HG03354 (cell line): ENCODE measurements around the gene RANBP9.

ENCODE experiments used
- ATAC-seq: cut with Tn5 transposase; IDR thresholded peaks from one replicate; pipeline ENCODE4 v1.9.1; 2021; ENCODE audit warnings: mild to moderate bottlenecking; ENCODE audit not compliant: unreplicated experiment, poor library complexity, severe bottlenecking

Gene RANBP9

DNA sequence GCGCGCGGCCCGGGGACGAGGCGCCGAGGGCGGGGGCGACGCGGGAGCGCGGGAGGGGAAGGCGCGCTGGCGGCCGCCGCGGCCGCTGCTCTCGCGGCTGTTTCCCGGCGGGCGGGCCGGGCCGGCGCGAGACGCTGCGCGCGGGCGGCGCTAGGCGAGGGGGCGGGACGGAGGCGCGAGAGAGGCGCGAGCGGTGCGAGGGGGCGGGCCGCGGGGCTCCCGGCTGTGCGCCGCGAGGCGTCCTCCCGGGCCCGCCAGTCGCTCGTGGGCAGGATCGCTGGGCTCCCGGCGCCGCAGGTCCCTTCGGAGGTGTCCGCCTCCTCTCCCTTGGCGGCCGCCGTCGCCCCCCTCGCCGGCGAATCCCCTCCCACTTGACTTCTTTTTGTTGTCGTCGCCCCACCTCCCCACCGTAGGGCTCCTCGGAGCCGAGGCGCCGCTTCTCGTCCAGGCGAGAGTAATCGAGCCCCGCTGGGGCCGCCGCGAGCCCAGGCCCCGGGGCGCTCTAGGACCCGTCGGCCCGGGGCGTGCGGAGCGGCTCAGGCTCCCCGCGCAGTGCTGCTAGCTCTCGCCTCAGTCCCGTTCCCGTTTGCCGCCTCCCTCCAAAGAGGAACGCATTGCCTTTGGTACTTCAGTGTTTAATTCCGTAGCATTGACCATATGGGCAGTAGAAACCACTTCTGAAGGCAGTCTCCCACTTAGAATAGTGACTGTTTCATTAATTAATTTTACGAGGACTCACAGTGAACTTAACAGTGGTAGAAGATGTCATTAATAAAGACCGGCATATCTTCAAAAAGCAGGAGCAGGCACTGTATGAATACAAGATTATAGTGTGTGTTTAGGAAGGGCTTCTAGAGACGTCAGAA, at the start of gene RANBP9:
Gene RANBP9, minus strand, starts transcription at position 103 of the 866 bp plus-strand sequence. CDS start 330 bp downstream, outside the sequence.
- ATAC-seq = peak; percentile 81

GRCh38 chr6:13760307-13761304, 49.0 kb upstream of the RANBP9 start:
- no peak for ATAC-seq

GRCh38 chr6:13759025-13759424, 47.4 kb upstream of the RANBP9 start:
- no peak for ATAC-seq

- no peak for ATAC-seq
Measured at GRCh38 chr6:13754644-13755043, 43.0 kb upstream of the RANBP9 start.

DNA sequence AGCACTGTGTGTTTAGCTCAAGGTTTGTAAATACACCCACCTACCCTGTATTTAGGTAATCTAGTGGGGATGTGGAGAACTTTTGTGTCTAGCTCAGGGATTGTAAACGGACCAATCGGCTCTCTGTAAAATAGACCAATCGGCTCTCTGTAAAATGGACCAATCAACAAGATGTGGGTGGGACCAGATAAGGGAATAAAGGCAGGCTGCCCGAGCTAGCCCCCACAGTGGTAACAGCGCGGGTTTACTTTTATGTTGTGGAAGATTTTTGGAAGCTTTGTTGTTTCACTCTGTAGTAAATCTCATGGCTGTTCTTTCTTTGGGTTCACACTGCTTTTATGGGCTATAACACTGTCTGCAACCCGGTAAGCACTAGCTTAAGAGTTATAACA, 32.1 kb upstream of the RANBP9 start:
- no peak for ATAC-seq

GRCh38 chr6:13742961-13743735, 31.5 kb upstream of the RANBP9 start:
- ATAC-seq = no peak

- ATAC-seq = no peak
Measured at GRCh38 chr6:13741365-13741764, 29.7 kb upstream of the RANBP9 start.

- no peak for ATAC-seq
Measured at GRCh38 chr6:13735031-13735430, 23.4 kb upstream of the RANBP9 start.

GRCh38 chr6:13733178-13733887, 21.7 kb upstream of the RANBP9 start:
- no peak for ATAC-seq

GRCh38 chr6:13730704-13731103, 19.1 kb upstream of the RANBP9 start:
- no peak for ATAC-seq

GRCh38 chr6:13729891-13730290, 18.3 kb upstream of the RANBP9 start:
- no peak for ATAC-seq

GRCh38 chr6:13725570-13725969, 13.9 kb upstream of the RANBP9 start:
- no peak for ATAC-seq

GRCh38 chr6:13725052-13725451, 13.4 kb upstream of the RANBP9 start:
- ATAC-seq = no peak

DNA sequence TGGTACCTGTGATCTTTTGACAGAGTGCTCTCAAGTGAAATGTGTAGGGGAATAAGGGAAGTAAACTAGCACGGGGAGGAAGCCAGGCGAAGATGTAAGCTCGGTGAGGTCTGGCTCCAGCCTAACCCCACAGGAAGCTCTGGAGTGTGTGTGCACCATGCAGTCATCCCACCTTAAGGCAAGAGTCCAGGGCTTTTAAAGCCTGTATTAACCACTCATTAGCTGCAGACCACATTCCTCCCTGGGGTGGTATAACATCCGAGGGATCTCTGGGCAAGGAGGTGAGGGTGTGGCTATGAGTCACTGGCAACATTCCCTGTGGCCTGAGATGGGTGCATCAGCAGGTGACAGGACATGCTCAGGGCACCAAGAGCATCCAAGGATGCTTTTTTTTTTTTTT, 12.5 kb upstream of the RANBP9 start:
- no peak for ATAC-seq

DNA sequence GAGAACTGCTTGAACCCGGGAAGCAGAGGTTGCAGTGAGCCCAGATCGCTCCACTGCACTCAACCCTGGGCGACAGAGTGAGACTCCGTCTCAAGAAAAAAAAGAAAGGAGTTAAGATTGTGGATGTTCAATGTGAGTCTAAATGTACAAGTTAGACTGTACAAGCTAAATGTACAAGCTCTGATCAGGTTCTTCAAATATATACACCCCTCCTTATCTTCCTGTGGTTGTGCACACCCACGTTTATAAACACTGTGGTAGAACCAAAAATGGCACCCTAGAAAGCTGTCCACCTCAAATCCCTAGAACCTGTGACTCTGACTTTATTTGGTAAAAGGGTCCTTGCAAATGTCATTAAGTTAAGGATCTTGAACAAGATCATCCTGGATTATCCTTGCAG, 11.2 kb upstream of the RANBP9 start:
- ATAC-seq = no peak

- ATAC-seq = no peak
Measured at GRCh38 chr6:13718123-13718458, 6.5 kb upstream of the RANBP9 start.

- no peak for ATAC-seq
Measured at GRCh38 chr6:13716955-13717295, 5.3 kb upstream of the RANBP9 start.

DNA sequence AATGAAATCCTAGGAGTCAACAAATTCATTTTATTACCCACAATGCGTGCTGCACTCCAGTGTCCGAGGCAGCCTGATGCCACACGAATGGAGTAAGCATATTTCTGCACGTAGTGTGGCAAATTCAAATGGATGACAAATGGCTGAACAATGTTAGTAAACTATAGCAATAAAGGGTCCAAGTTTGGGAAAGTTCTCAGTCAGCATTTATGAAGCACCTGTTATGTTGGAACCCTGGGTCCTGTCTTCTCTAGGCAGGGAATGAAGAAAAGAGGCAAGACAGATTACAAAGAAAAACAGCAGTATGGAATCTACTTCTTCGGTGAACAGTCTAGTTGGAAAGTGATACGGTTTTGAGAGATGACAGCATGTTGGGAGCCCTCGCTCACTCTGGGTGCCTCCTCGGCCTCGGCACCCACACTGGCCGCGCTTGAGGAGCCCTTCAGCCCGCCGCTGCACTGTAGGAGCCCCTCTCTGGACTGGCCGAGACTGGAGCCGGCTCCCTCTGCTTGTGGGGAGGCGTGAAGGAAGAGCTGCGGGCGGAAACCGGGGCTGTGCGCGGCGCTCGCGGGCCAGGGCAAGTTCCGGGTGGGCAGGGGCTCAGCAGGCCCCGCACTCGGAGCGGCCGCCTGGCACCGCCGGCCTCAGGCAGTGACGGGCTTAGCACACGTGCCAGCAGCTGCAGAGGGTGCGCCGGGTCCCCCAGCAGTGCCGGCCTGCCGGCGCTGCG, 4.8 kb upstream of the RANBP9 start:
- no peak for ATAC-seq

DNA sequence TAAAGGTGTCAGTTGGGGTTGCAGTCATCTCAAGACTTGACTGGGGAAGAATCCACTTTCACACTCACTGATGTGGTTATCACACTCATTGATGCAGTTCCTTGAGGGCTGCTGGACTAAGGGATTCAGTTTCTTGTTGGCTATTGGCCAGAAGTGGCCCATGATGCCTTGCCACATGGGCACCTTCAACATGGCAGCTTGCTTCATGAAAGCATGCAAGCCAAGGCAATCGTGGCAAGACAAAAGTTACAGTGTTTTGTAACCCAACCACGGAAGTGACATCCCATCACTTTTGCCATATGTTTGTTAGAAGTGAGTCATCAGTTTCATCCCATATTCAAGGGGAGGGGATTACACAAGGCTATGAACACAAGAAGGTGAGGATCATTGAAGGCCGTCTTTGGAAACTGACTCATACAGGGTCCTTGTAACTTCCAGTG, 3.8 kb upstream of the RANBP9 start:
- no peak for ATAC-seq
